ENCODE results near the gene C10orf53.
"Not testable (repeated sequence)": the region's sequence is repeated elsewhere in the genome, so short reads cannot be mapped to it uniquely, and the experiment has no call there.

C10orf53 gene

GRCh38 chr10:49652421-49653272 is 26.8 kb upstream of the C10orf53 start:
- DNase-seq: no peak

- DNase-seq: no peak
Observed at GRCh38 chr10:49653273-49653929, 26.1 kb upstream of the C10orf53 start.

DNA sequence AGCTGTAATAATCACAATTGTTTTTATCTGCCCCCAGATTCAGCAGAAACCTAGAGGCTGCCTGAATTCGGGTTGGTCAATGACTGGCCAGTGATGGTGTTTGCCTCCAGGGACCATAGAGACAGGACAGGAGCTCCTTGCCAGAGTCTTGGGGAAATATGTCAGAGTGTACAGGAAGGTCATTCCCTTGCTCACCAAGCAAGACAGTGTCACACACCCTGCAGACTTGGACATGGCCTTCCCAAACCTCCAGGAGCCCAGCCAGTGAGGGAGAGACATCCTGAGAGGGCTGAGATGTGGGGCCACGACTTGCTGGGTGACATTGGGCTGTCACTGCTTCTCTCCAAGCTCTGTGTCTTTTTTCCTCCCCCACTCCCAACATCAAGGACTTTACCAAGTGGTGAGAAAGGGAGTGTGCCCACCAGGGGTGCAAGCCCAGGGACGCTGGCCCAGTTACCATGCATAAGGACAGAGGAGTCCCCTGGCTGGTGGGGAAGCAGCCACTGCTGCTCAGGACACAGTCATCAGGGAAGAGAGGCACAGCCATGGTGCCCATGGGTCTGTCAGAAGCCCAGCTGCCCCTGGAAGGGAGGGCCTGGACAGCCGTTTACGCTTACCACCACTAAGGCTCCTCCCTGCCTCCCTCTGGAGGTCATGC is 25.3 kb upstream of the C10orf53 start:
- DNase-seq: no peak

DNA sequence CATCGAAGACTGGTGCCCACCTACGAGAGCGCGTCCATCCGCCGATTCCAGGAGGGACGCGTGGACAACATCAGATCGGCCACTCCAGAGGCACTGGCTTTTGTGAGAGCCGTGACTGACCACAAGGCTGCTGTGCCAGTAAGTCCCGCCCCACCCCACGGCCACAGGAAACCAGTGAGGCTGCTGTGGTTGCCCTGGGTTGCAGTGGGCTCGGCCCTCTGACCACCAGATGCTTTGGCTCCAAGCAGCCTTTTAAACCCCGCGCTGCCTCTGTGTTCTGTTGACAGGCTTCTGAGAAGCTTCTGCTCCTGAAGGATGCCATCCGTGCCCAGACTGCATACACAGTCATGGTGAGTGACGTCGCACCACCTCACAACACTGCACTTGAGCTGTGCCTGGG is 24.4 kb upstream of the C10orf53 start:
- DNase-seq: no peak

- DNase-seq: no peak
Observed at GRCh38 chr10:49656845-49657493, 22.5 kb upstream of the C10orf53 start.

GRCh38 chr10:49657606-49658005 is 21.8 kb upstream of the C10orf53 start:
- DNase-seq: no peak

DNA sequence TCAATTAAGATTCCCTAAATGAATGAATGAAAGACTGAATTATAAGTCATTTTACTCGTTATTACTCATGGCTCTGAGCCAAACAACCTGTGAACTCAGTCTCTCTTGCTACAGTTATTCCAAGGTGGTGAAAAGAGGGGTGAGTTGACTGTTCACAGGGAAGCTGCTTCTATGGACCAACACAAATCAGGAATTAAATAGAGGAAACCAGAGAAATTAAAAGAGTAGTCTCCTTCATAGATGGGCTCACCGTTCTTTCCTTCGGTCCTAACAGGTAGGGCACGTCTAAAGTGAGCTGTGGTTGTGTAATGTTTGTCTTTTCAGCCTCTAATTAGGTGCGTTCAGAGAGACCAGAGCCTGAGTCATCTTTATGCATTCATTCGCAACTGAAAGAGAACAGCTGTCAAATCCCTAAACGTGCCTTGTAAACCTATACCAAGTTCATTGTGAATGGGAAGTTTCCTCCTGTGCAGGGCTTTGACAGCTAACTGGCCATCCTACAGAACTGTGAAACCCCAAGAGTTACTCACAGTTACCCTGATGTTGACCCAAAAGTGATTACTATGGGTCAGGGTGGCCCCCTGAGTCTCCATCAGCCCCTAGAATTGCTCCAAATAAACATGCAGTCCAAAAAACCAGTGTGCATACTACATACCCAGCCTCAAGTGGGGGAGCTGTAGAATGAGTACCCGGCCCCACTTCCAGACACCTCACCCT is 18.2 kb upstream of the C10orf53 start:
- no peak for DNase-seq

- no peak for DNase-seq
Observed at GRCh38 chr10:49662169-49662830, 17.2 kb upstream of the C10orf53 start.

DNA sequence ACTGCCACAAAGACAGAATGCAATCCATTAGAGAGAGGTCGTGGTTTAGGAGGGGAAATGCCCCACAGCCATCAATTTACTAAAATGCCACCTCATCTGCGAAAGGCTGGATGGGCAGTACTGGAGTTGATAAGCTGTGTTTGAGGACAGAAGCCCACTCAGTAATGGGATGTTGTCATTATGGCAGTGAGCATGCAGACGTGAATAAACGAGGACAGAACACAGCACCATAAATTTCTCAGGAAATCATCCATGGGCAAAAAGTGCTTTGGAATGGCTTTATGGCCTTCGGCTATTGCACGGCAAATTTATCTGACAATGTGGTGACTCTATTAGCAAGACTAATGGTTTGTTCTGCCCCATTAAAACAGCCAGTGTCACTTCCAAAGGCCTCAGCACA is 15.9 kb upstream of the C10orf53 start:
- no peak for DNase-seq

DNA sequence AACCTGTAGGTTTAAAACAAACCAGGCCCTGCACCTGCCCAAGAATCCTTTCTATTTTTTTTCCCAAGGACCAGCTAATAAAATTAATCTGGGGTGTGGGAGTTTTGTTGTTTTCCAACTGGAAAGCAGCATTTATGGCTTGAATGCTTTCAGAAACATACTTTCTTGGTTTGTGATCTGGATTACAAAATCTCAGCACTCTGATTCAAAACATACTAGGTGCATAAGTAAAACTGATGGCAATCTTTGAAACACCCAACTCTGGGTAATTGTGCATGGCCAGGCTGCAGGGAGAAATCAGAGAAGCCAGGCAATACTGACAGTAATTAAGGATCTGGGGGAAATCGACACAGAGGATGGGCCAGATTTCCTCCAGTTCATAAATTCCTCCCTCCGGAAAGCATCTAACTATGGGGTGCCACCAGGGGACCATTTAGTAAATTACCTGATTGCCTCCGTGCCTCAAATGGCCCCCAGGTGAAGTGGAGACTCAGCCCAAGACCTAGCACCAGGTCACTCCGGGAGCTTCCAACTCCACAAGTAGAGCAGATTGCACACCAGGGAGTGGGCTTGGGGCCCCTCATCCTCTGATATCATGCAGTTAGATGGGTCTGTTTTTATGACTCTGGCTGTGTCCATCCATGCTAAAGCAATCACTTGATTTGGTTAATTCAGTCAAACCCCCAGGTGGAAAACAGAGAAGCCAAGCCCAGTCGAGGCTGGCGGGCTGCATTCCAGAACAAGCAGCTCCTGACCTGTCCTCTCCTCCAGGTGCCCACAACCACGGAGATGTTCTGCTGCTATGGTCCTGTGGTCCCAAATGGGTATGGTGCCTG is 15.2 kb upstream of the C10orf53 start:
- DNase-seq: no peak

- no peak for DNase-seq
Observed at GRCh38 chr10:49664842-49665355, 14.6 kb upstream of the C10orf53 start.

DNA sequence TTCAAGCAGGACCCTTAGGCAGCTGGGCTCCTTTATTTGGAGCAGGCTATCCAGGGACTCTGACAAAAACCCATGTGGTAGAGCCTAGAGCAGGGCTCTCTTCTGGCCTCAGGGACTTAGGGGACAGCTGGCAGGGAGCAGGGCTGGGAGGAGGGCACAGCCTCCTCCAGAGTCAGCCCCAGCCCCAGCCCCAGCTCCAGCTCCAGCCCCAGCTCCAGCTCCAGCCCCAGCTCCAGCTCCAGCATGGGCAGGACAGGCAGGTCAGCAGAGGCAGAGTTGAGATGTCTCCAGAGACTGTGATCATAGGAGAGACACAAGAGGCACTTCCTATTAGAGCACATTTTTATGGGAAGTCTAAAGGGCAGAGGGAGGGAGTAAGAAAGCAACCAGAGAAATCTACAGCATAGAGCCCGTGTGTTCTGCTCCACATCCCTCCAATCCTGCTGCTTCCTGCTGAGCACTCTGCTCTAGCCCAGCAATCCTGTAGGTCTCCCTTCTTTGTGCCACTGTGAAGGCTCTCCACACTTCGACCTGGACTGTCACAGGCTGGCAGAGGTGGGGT is 13.3 kb upstream of the C10orf53 start:
- no peak for DNase-seq

DNA sequence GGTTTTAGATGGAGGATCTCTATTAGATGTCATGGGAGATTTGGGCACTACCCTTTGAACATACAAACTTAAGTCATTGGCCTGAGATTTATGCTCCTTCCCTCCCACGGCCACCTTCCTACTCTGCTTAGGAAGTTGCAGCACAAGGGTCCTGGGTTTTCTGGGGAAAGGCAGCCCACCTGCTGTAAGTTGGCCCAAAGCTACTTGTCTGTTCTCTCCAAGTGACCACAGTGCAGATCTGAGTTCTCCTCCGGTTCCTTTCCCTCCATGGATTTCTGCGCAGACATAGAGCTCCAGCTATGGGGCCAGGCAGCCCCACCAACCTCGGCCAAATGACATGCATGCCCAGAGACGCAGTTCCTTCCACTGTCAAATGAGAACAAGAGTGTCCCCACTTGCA is 12.8 kb upstream of the C10orf53 start:
- DNase-seq: no peak

DNA sequence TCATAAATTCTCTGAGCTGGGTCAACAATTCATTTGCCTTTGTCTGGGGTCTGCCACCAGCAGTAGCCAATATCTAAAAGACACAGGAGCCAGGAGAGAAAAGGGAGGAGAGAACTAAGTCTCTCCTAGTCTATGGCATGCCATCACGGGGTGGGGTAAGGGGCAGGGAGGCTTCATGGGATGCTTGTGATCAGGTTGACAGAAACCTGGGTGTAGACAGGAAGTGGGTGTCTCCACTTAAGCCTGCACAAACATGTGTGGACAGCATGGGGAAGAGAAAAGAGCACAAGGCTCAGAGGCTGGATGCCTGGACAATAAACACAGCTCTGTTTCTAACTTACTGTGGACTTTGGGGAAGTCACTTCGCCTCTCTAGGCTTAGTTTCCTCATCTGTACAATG is 11.5 kb upstream of the C10orf53 start:
- no peak for DNase-seq

DNA sequence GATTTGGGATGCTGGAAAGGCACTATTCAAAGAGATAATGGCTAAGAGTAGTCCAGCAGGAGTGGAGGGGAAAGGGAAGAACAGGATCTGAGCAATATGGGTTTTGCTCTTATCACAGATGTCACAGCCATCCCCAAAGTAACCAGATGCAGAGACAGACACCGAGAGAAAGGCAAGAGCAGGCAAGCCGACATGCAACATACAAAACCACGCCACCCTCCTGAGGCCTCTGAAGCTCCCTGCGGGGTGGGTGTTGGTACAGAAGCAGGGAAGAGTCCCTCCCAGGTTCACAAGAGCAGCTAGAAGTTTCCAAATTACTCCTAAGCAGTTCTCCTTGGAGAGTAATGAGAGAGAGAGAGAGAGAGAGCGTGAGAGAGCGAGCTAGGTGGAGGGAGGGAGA is 10.8 kb upstream of the C10orf53 start:
- DNase-seq: no peak

GRCh38 chr10:49678827-49679479 is 498 bp upstream of the C10orf53 start:
- DNase-seq: no peak

GRCh38 chr10:49682449-49682848 is 3.0 kb downstream of the C10orf53 start:
- DNase-seq: not testable (repeated sequence)

DNA sequence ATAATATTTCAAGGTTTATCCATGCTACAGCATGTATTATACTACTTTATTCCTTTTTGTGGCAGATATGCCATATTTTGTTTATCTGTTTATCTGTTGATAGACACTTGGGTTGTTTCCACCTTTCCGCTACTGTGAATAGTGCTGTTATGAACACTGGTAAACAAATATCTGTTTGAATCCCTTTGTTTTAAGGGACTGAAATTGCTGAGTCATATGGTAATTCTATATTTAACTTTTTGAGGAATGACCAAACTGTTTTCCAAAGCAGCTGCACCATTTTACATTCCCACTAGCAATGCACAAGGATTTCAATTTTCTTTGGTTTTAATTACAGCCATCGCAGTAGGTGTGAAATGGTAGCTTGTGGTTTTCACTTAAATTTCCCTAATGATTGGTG is 3.4 kb downstream of the C10orf53 start:
- no peak for DNase-seq

DNA sequence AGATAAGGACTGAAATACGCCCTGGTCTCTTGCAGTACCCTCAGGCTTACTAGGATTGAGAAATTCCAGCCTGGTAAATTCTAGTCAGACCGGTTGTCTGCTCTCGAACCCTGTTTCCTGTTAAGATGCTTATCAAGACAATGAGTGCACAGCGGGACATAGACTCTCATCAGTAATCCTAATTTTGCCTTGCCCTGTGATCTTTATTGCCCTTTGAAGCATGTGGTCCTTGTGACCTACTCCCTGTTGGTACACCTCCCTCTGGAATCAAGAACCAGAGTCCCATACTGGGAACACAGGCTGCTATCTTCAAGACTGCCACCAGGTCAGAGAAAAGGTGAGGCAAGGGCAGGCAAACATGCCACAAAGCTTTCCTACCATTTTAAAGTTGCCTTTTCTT is 7.2 kb downstream of the C10orf53 start:
- DNase-seq: no peak

GRCh38 chr10:49688261-49688846 is 8.9 kb downstream of the C10orf53 start:
- DNase-seq: no peak

Measured in NCI-H1417 treated with DMSO at 0.1 percent for 48 hours (cell line).